Endothelial cell of umbilical vein (primary cell): ENCODE measurements around the gene STARD13. TPM values are rescaled to one million over a fixed set of nuclear protein-coding genes. Genes with fewer than 3 reads are reported as not detected.

ENCODE experiments used
- BruUV-seq: library from RNA; stranded (reverse); fragments of 400-500 nt; replicated peaks from 2 replicates; lab custom pipeline; 2021; lab: Mats Ljungman, UMichigan
- CTCF ChIA-PET: fragments of 300-600, 350-600 bp; sonication (Branson Sonifier 250); formaldehyde crosslinking; loops from one replicate; lab custom pipeline; 2021; ENCODE audit warnings: antibody characterized with exemption, inconsistent platforms; lab: Charles Lee
- POLR2A ChIA-PET: fragments of 300-600, 350-600 bp; sonication (Branson Sonifier 250); formaldehyde crosslinking; loops from one replicate; lab custom pipeline; 2021; ENCODE audit warnings: antibody characterized with exemption, inconsistent platforms; lab: Charles Lee
- DNase-seq: peaks from one replicate; pipeline ENCODE4 v3.0.0-alpha.2; 2011; ENCODE audit warnings: low read depth, low spot score
- FAIRE-seq: peaks from 2 replicates; lab custom pipeline; 2011; peaks lifted over from hg19 to GRCh38; lab: Jason Lieb, UNC
- H2AFZ ChIP-seq: 2 replicates; pipeline ENCODE4 v1.6.0; 2012; ENCODE audit warnings: low read depth, low read length, control low read depth, inconsistent platforms
- H3K27ac ChIP-seq: 2 replicates; pipeline ENCODE4 v1.5.1; 2011; ENCODE audit warnings: low read depth, mild to moderate bottlenecking, control low read depth, low read length, moderate library complexity; ENCODE audit not compliant: insufficient read depth
- H3K27me3 ChIP-seq, 2 experiments: 2 replicates each; pipeline versions ENCODE4 v1.6.0 to v1.6.1; 2011; ENCODE audit warnings: low read length in 2 of 2, mixed read lengths in 1 of 2; ENCODE audit not compliant: control insufficient read depth in 2 of 2, insufficient read depth in 2 of 2
- H3K36me3 ChIP-seq, 2 experiments: 2 replicates in 1 of 2; 3 replicates in 1 of 2; pipeline ENCODE4 v1.5.1; 2011; ENCODE audit warnings: low read length in 2 of 2, mild to moderate bottlenecking in 1 of 2, moderate library complexity in 1 of 2; ENCODE audit not compliant: control insufficient read depth in 2 of 2, insufficient read depth in 2 of 2; ENCODE audit errors: extremely low read depth in 1 of 2
- H3K4me1 ChIP-seq: 3 replicates; pipeline ENCODE4 v1.5.1; 2011; ENCODE audit warnings: mild to moderate bottlenecking, low read length; ENCODE audit not compliant: control insufficient read depth, insufficient read depth; ENCODE audit errors: extremely low read depth
- H3K4me2 ChIP-seq: 2 replicates; pipeline ENCODE4 v1.6.1; 2011; ENCODE audit warnings: low read length, control low read depth, mixed read lengths; ENCODE audit not compliant: insufficient read depth
- H3K4me3 ChIP-seq, 3 experiments: fragments of 200-600 bp in 1 of 3; sonication (generic), shearing (Covaris generic) in 1 of 3; replicated peaks in 1 of 3; 2 replicates each; pipeline ENCODE4 v1.5.1; 2011 to 2016; ENCODE audit warnings: control low read depth in 3 of 3, low read length in 3 of 3, mild to moderate bottlenecking in 2 of 3, inconsistent platforms in 1 of 3, low read depth in 1 of 3, moderate library complexity in 1 of 3; ENCODE audit not compliant: insufficient read depth in 1 of 3
- H3K79me2 ChIP-seq: 2 replicates; pipeline ENCODE4 v1.6.0; 2012; ENCODE audit warnings: low read length, inconsistent platforms; ENCODE audit not compliant: control insufficient read depth, insufficient read depth
- H3K9ac ChIP-seq: replicated peaks from 2 replicates; pipeline ENCODE3; 2011; ENCODE audit warnings: low read length, control low read depth; ENCODE audit not compliant: insufficient read depth; ENCODE audit errors: extremely low read depth
- H3K9me1 ChIP-seq: replicated peaks from 3 replicates; pipeline ENCODE4 v1.6.0; 2011; ENCODE audit warnings: mild to moderate bottlenecking, low read length; ENCODE audit not compliant: control insufficient read depth, insufficient read depth; ENCODE audit errors: extremely low read depth
- H3K9me3 ChIP-seq: replicated peaks from 2 replicates; pipeline ENCODE4 v1.5.1; 2012; ENCODE audit warnings: low read length, inconsistent platforms; ENCODE audit not compliant: control insufficient read depth, insufficient read depth
- H4K20me1 ChIP-seq: replicated peaks from 2 replicates; pipeline ENCODE3; 2011; ENCODE audit warnings: mild to moderate bottlenecking, low read length; ENCODE audit not compliant: control insufficient read depth, insufficient read depth; ENCODE audit errors: extremely low read depth
- EZH2 ChIP-seq: IDR thresholded peaks from 2 replicates; pipeline ENCODE4 v1.6.1; 2012; ENCODE audit warnings: borderline replicate concordance, low read depth, mild to moderate bottlenecking, moderate library complexity, low read length, inconsistent platforms; ENCODE audit not compliant: severe bottlenecking
- FOS ChIP-seq: IDR thresholded peaks from 2 replicates; pipeline ENCODE4 v1.6.1; 2011; ENCODE audit warnings: mild to moderate bottlenecking, low read length, moderate library complexity, borderline replicate concordance; ENCODE audit not compliant: insufficient read depth
- GATA2 ChIP-seq: IDR thresholded peaks from 2 replicates; pipeline ENCODE4 v1.7.0; 2011; ENCODE audit warnings: low read depth, mild to moderate bottlenecking, moderate library complexity, mixed read lengths, low read length; ENCODE audit not compliant: insufficient read length, insufficient read depth
- JUN ChIP-seq: IDR thresholded peaks from 2 replicates; pipeline ENCODE4 v1.6.1; 2011; ENCODE audit warnings: borderline replicate concordance, low read depth; ENCODE audit not compliant: insufficient read length, insufficient read depth
- MYC ChIP-seq: IDR thresholded peaks from one replicate; pipeline ENCODE4 v1.6.1; 2011; ENCODE audit warnings: mild to moderate bottlenecking, low read depth, low read length
- POLR2A ChIP-seq: IDR thresholded peaks from 2 replicates; pipeline ENCODE4 v1.6.1; 2012; ENCODE audit warnings: low read depth, mild to moderate bottlenecking, control low read depth, low read length
- POLR2AphosphoS5 ChIP-seq: IDR thresholded peaks from 2 replicates; pipeline ENCODE4 v1.6.1; 2012; ENCODE audit warnings: low read depth, mild to moderate bottlenecking, control low read depth, low read length, moderate library complexity; ENCODE audit not compliant: insufficient read depth
- dilution Hi-C: fragments of 300-500 bp; cut with MboI; formaldehyde crosslinking; loops from one replicate; pipeline ENCODE4 v1.15.0; 2019; ENCODE audit warnings: low sequenced_read_pairs; ENCODE audit not compliant: extremely low pct_ligation_motif_present
- intact Hi-C: fragments of 100-400 bp; cut with micrococcal nuclease; formaldehyde crosslinking; loops from one replicate; pipeline ENCODE4 v1.10.0; 2022
- polyA plus RNA-seq, 4 experiments: library from polyadenylated mRNA; depleted of rRNA in 3 of 4; stranded (reverse) in 3 of 4; unstranded in 1 of 4; fragments of >200 nt; gene quantifications; 2 replicates each; pipeline versions ENCODE4 v1.2.1 to v1.2.3, GENCODE V29; 2011 to 2012; ENCODE audit warnings: missing spikeins in 1 of 4
- total RNA-seq: library from RNA; stranded (reverse); gene quantifications from 2 replicates; pipeline ENCODE4 v1.2.3, GENCODE V29; 2021
- TF ChIP-seq, protein P1 (sequence below), 2 donors: IDR thresholded peaks; 1 replicate in 1 of 2; 2 replicates in 1 of 2; pipeline ENCODE4 v1.5.1; 2011; ENCODE audit warnings: low read length in 2 of 2, mild to moderate bottlenecking in 2 of 2, moderate library complexity in 2 of 2, control low read depth in 1 of 2, inconsistent platforms in 1 of 2, low read depth in 1 of 2; ENCODE audit not compliant: insufficient read depth in 1 of 2; ENCODE audit errors: extremely low read depth in 1 of 2
- TF ChIP-seq, protein P2 (sequence below): IDR thresholded peaks from 2 replicates; pipeline ENCODE4 v1.6.1; 2011; ENCODE audit not compliant: insufficient read depth, insufficient read length

Gene STARD13
- total and polyA plus RNA-seq, 2 donors (not counting 3 experiments of a cell fraction or from before 2014, with no cell fraction given) = 11.0 to 47.7 TPM

DNA sequence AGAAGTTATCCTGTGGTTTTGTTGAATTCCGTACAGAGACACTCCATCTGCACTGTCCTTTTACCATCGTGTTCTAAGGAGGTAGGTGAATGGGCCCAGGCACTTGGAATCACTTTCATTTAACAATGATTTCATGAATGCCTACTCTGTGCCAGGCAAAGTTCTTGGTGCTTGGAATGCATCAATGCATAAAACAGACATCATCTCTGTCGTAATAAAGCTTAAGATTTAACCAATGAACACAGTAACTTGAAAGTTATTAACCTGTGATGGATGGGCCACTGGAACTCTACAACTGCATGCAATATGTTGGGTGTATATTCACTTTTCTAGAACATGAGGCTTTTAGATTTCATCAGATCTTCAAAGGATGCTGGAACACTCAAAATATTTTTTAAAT lies 14.1 kb upstream of the STARD13 start:
- CTCF ChIA-PET = interaction anchor here (0.8 kb wide), 2 partner anchors 13 to 24 kb away, joined by 3 to 4 read pairs; no protein-coding TSS in a partner anchor
- Histone ChIP-seq H3K9ac (no peak overlapping the region), H3K9me1 (no peaks in the 10 kb centered on the region), H3K4me1 (no peaks in the 10 kb centered on the region), H3K4me3 (no peak overlapping the region), H2AFZ (no peak overlapping the region), H3K79me2 (no peaks in the 10 kb centered on the region), H3K27ac (no peak overlapping the region), H4K20me1 (no peaks in the 10 kb centered on the region), H3K36me3 (no peaks in the 10 kb centered on the region), H3K27me3 (no peaks in the 10 kb centered on the region), H3K9me3 (no peaks in the 10 kb centered on the region), H3K4me2 (no peak overlapping the region)
- TF ChIP-seq JUN (no peak), POLR2AphosphoS5 (no peak)
- BruUV-seq = no TSS peak
- intact Hi-C loops (no loop called here), dilution Hi-C loops (no loop called here)
- FAIRE-seq (no peak), DNase-seq (no peak)
- POLR2A ChIA-PET = no interaction called here

DNA sequence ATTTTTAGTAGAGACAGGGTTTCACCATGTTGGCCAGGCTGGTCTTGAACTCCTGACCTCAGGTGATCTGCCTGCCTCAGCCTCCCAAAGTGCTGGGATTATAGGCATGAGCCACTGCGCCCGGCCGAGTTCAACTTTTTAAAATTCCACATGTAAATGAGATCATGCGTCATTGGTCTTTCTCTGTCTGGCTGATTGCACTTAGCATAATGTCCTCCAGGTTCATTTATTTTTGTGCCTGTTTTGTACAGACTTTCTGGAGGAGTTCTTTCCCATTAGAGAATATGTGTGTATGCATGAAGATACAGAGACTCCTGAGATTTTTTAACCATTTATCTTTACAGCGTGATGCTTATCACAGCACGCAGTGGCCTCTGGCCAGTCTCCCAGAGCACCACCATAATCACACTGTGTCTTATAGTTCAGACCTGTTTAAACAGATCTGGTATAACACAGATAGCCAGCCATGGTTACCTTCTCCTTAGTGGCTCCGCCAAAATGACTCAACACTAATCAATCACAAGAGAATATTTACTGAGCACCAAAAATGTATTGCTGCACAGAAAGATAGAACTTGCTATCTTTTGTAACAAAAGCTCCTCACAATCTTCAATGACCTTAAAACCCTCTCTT lies 11.4 kb upstream of the STARD13 start:
- H3K9me1 ChIP-seq = no peaks in the 10 kb centered on the region
- H3K4me1 ChIP-seq = no peaks in the 10 kb centered on the region
- no peaks in the 10 kb centered on the region for H3K9me3 ChIP-seq
- no peaks in the 10 kb centered on the region for H4K20me1 ChIP-seq
- DNase-seq (no peak), FAIRE-seq (no peak)
- dilution Hi-C loops = no loop called here
- POLR2A ChIA-PET = no interaction called here
- H2AFZ ChIP-seq = no peak overlapping the region
- intact Hi-C loops = no loop called here
- TF ChIP-seq EZH2 (no peak), GATA2 (no peak), MYC (no peak), JUN (no peak), POLR2A (no peak), FOS (no peak), POLR2AphosphoS5 (no peak)
- TF ChIP-seq, protein P1, sequence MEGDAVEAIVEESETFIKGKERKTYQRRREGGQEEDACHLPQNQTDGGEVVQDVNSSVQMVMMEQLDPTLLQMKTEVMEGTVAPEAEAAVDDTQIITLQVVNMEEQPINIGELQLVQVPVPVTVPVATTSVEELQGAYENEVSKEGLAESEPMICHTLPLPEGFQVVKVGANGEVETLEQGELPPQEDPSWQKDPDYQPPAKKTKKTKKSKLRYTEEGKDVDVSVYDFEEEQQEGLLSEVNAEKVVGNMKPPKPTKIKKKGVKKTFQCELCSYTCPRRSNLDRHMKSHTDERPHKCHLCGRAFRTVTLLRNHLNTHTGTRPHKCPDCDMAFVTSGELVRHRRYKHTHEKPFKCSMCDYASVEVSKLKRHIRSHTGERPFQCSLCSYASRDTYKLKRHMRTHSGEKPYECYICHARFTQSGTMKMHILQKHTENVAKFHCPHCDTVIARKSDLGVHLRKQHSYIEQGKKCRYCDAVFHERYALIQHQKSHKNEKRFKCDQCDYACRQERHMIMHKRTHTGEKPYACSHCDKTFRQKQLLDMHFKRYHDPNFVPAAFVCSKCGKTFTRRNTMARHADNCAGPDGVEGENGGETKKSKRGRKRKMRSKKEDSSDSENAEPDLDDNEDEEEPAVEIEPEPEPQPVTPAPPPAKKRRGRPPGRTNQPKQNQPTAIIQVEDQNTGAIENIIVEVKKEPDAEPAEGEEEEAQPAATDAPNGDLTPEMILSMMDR (IDR thresholded peaks at IDR 0.05; ENCODE audit: extremely low read depth in 1 of 2, insufficient read depth in 1 of 2, low read depth in 1 of 2, low read length in 2 of 2) = no peak
- TF ChIP-seq, protein P2, sequence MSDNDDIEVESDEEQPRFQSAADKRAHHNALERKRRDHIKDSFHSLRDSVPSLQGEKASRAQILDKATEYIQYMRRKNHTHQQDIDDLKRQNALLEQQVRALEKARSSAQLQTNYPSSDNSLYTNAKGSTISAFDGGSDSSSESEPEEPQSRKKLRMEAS = no peak
- no peak overlapping the region for H3K4me3 ChIP-seq
- no peak overlapping the region for H3K4me2 ChIP-seq
- no peaks in the 10 kb centered on the region for H3K36me3 ChIP-seq
- CTCF ChIA-PET = no interaction called here
- BruUV-seq = no TSS peak
- no peaks in the 10 kb centered on the region for H3K79me2 ChIP-seq
- H3K27me3 ChIP-seq = no peaks in the 10 kb centered on the region
- H3K27ac ChIP-seq = no peak overlapping the region
- H3K9ac ChIP-seq = no peak overlapping the region
